ENCODE results near the gene FADS3. TPM values are rescaled to one million over a fixed set of nuclear protein-coding genes. Genes with fewer than 3 reads are reported as not detected.

The FADS3 gene
- total RNA-seq, 2 experiments from 2014 or later: 10.3 to 13.9 TPM

GRCh38 chr11:61914471-61915171, 23.3 kb upstream of the FADS3 start:
- no peak for DNase-seq
- H3K4me1 Mint-ChIP-seq (ENCODE audit: low read depth): peaks cover 4% of the 10 kb centered on the region
- H3K27ac Mint-ChIP-seq: no peak overlapping the region
- no peak overlapping the region for H3K4me3 Mint-ChIP-seq
- no peaks in the 10 kb centered on the region for H3K36me3 Mint-ChIP-seq (ENCODE audit: low read depth)
- no peak for TF ChIP-seq CTCF (IDR thresholded peaks at IDR 0.05)
- no peaks in the 10 kb centered on the region for H3K9me3 Mint-ChIP-seq
- intact Hi-C loops (cut with micrococcal nuclease): no loop called here
- ChIA-PET POLR2A (no interaction called here), CTCF (interaction anchor here (1.3 to 3.1 kb wide), 4 partner anchors 16 to 193 kb away, joined by 4 to 18 read pairs (median 8); no protein-coding TSS in a partner anchor)
- no peak for ATAC-seq
- H3K27me3 Mint-ChIP-seq: peaks cover 40% of the 10 kb centered on the region

GRCh38 chr11:61913699-61914395, 22.5 kb upstream of the FADS3 start:
- ChIA-PET CTCF (interaction anchor here (1.0 to 3.1 kb wide), 5 partner anchors 9 to 194 kb away, joined by 3 to 18 read pairs (median 8); no protein-coding TSS in a partner anchor), POLR2A (no interaction called here)
- no peak overlapping the region for H3K27ac Mint-ChIP-seq
- no peak for ATAC-seq
- H3K9me3 Mint-ChIP-seq: no peaks in the 10 kb centered on the region
- peaks cover 32% of the 10 kb centered on the region for H3K27me3 Mint-ChIP-seq
- H3K36me3 Mint-ChIP-seq (ENCODE audit: low read depth): no peaks in the 10 kb centered on the region
- DNase-seq: no peak
- H3K4me3 Mint-ChIP-seq: no peak overlapping the region
- intact Hi-C loops (cut with micrococcal nuclease): no loop called here
- peaks cover 4% of the 10 kb centered on the region for H3K4me1 Mint-ChIP-seq (ENCODE audit: low read depth)
- no peak for TF ChIP-seq CTCF (IDR thresholded peaks at IDR 0.05)

- Mint-ChIP-seq H3K27ac (no peak overlapping the region), H3K27me3 (peaks cover 25% of the 10 kb centered on the region), H3K4me1 (ENCODE audit: low read depth) (peaks cover 4% of the 10 kb centered on the region), H3K9me3 (no peaks in the 10 kb centered on the region), H3K4me3 (no peak overlapping the region), H3K36me3 (ENCODE audit: low read depth) (no peaks in the 10 kb centered on the region)
- no peak for DNase-seq
- TF ChIP-seq CTCF (IDR thresholded peaks at IDR 0.05): no peak
- intact Hi-C loops (cut with micrococcal nuclease): no loop called here
- CTCF ChIA-PET: interaction anchor here (1.0 to 3.1 kb wide), 3 partner anchors 9 to 169 kb away, joined by 3 to 18 read pairs (median 8); no protein-coding TSS in a partner anchor
- no peak for ATAC-seq
- POLR2A ChIA-PET: no interaction called here
Measured at GRCh38 chr11:61912991-61913698, 21.8 kb upstream of the FADS3 start.

GRCh38 chr11:61912530-61912898, 21.2 kb upstream of the FADS3 start:
- intact Hi-C loops (cut with micrococcal nuclease): no loop called here
- CTCF ChIA-PET: interaction anchor here (1.0 to 3.1 kb wide), 3 partner anchors 8 to 170 kb away, joined by 3 to 18 read pairs (median 8); no protein-coding TSS in a partner anchor
- H3K9me3 Mint-ChIP-seq: no peaks in the 10 kb centered on the region
- TF ChIP-seq CTCF (IDR thresholded peaks at IDR 0.05): no peak
- peaks cover 19% of the 10 kb centered on the region for H3K27me3 Mint-ChIP-seq
- POLR2A ChIA-PET: no interaction called here
- H3K4me1 Mint-ChIP-seq (ENCODE audit: low read depth): peaks cover under 1% of the 10 kb centered on the region
- no peak for DNase-seq
- H3K27ac Mint-ChIP-seq: no peak overlapping the region
- no peaks in the 10 kb centered on the region for H3K36me3 Mint-ChIP-seq (ENCODE audit: low read depth)
- no peak overlapping the region for H3K4me3 Mint-ChIP-seq
- ATAC-seq: no peak

All from activated CD8-positive, alpha-beta T cell treated with anti-CD3 and anti-CD28 coated beads for 36 hours (primary cell).